PFSK-1 (cell line): ENCODE results near the gene RALGPS1.

ENCODE experiments used
- FOXP2 ChIP-seq: optimal IDR thresholded peaks from 2 replicates; pipeline ENCODE3; 2011; ENCODE audit warnings: borderline replicate concordance, control low read depth, inconsistent platforms; ENCODE audit not compliant: insufficient read depth; ENCODE audit errors: extremely low read length, extremely low read depth
- POLR2AphosphoS5 ChIP-seq: IDR thresholded peaks from 2 replicates; pipeline ENCODE4 v1.6.1; 2012; ENCODE audit warnings: low read depth, mild to moderate bottlenecking, control low read depth, low read length, moderate library complexity
- REST ChIP-seq, 2 experiments: IDR thresholded peaks; 2 replicates each; pipeline versions ENCODE4 v1.6.1 to v1.8.0; 2011 to 2012; ENCODE audit warnings: low read depth in 2 of 2, low read length in 2 of 2, control low read depth in 1 of 2, inconsistent platforms in 1 of 2, mild to moderate bottlenecking in 1 of 2, moderate library complexity in 1 of 2; ENCODE audit not compliant: insufficient read depth in 1 of 2
- TAF1 ChIP-seq: IDR thresholded peaks from 2 replicates; pipeline ENCODE4 v1.6.1; 2012; ENCODE audit warnings: low read length, control low read depth, borderline replicate concordance; ENCODE audit not compliant: insufficient read depth

- TF ChIP-seq TAF1 = no peak
- TF ChIP-seq REST (IDR thresholded peaks at IDR 0.05; ENCODE audit: insufficient read depth in 1 of 2, low read depth in 2 of 2, low read length in 2 of 2) = no peak
- no peak for TF ChIP-seq FOXP2
- no peak for TF ChIP-seq POLR2AphosphoS5
These were observed 7.5 kb upstream of the RALGPS1 start for GRCh38 chr9:126907058-126907457.
